Measurements from ENCODE around the gene SQSTM1.

DNA sequence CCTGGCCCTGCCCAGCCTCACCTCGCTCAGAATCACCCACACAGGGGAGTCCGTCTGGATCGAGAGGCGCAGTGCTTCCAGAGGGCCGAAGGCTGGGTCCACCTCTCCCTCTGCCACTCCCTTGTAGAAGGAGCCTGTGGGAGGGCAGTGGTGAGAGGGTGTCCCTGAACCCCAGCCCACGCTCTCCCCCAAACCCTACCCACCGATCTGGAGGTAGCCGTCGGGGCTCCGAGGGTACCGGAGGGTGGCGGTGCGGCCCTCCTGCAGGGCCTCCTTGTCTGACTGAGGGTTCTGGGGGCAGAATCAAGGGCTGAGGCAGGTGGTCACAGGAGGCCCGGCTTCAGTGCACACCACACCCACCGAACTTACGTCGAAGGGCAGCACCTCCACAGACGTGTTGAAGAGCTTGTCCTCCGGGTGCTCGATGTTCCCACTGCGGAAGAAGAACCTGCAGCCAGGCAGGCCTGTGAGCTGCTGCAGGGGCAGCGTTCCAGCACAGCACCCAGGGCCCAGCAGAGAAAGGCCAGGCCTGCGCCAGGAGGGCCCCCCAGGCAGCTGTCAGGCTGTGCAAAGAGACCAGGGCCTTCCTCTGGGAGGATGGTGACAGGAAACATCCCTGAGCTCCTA lies 22.4 kb upstream of the SQSTM1 start:
- no peak for TF ChIP-seq CTCF (IDR thresholded peaks at IDR 0.05; ENCODE audit: insufficient read depth, low read length, poor library complexity, severe bottlenecking)
- TF ChIP-seq EZH2phosphoT487 (conservative IDR thresholded peaks at IDR 0.05; ENCODE audit: low read length) = no peak
